HUES48 (cell line): ENCODE data around the gene THTPA.
"Not testable (repeated sequence)": the region's sequence is repeated elsewhere in the genome, so short reads cannot be mapped to it uniquely, and the experiment has no call there.

Experiments used
- H3K27ac ChIP-seq: one replicate; pipeline ENCODE4 v1.7.0; 2013; ENCODE audit warnings: low read depth, low read length, inconsistent platforms
- H3K27me3 ChIP-seq: 2 replicates; pipeline ENCODE4 v1.6.1; 2013; ENCODE audit warnings: mild to moderate bottlenecking, low read length; ENCODE audit not compliant: control insufficient read depth, insufficient read depth
- H3K36me3 ChIP-seq: 2 replicates; pipeline ENCODE4 v1.6.1; 2013; ENCODE audit warnings: low read length; ENCODE audit not compliant: control insufficient read depth, insufficient read depth
- H3K4me1 ChIP-seq: 2 replicates; pipeline ENCODE4 v1.6.1; 2013; ENCODE audit warnings: mild to moderate bottlenecking, low read length; ENCODE audit not compliant: control insufficient read depth, insufficient read depth
- H3K4me3 ChIP-seq: 2 replicates; pipeline ENCODE4 v1.5.1; 2013; ENCODE audit warnings: mild to moderate bottlenecking, low read depth, low read length
- H3K9ac ChIP-seq: 2 replicates; pipeline ENCODE4 v1.6.1; 2013; ENCODE audit warnings: mild to moderate bottlenecking, low read depth, low read length, moderate library complexity
- H3K9me3 ChIP-seq: 2 replicates; pipeline ENCODE4 v1.6.1; 2013; ENCODE audit warnings: low read length; ENCODE audit not compliant: control insufficient read depth, insufficient read depth

Gene THTPA

GRCh38 chr14:23579311-23579630 lies 23.2 kb downstream of the THTPA start:
- Histone ChIP-seq H3K27me3 (peaks cover 49% of the 10 kb centered on the region), H3K4me3 (peak overlapping the region; percentile 73; the same call in 1 of the 2 replicates)

GRCh38 chr14:23579739-23580138 lies 23.7 kb downstream of the THTPA start:
- Histone ChIP-seq H3K27me3 (peaks cover 45% of the 10 kb centered on the region), H3K9ac (no peak overlapping the region), H3K4me1 (peaks cover 16% of the 10 kb centered on the region), H3K9me3 (no peaks in the 10 kb centered on the region), H3K27ac (no peak overlapping the region), H3K4me3 (no peak overlapping the region), H3K36me3 (no peaks in the 10 kb centered on the region)

More at GRCh38 chr14:23579311-23579630, 23.2 kb downstream of the THTPA start:
- no peaks in the 10 kb centered on the region for H3K9me3 ChIP-seq
- no peaks in the 10 kb centered on the region for H3K36me3 ChIP-seq
- peaks cover 16% of the 10 kb centered on the region for H3K4me1 ChIP-seq
- no peak overlapping the region for H3K27ac ChIP-seq
- no peak overlapping the region for H3K9ac ChIP-seq

- Histone ChIP-seq H3K27ac (no peak overlapping the region), H3K4me1 (peaks cover 16% of the 10 kb centered on the region), H3K4me3 (no peak overlapping the region), H3K36me3 (no peaks in the 10 kb centered on the region), H3K9ac (no peak overlapping the region), H3K9me3 (no peaks in the 10 kb centered on the region), H3K27me3 (peaks cover 39% of the 10 kb centered on the region)
Measured at GRCh38 chr14:23580152-23580926, 24.3 kb downstream of the THTPA start.

GRCh38 chr14:23580948-23581281 lies 24.8 kb downstream of the THTPA start:
- H3K9me3 ChIP-seq, result no peaks in the 10 kb centered on the region
- H3K4me3 ChIP-seq, result no peak overlapping the region
- H3K36me3 ChIP-seq, result no peaks in the 10 kb centered on the region
- H3K4me1 ChIP-seq, result peaks cover 16% of the 10 kb centered on the region
- no peak overlapping the region for H3K9ac ChIP-seq
- H3K27ac ChIP-seq, result no peak overlapping the region
- peaks cover 33% of the 10 kb centered on the region for H3K27me3 ChIP-seq

DNA sequence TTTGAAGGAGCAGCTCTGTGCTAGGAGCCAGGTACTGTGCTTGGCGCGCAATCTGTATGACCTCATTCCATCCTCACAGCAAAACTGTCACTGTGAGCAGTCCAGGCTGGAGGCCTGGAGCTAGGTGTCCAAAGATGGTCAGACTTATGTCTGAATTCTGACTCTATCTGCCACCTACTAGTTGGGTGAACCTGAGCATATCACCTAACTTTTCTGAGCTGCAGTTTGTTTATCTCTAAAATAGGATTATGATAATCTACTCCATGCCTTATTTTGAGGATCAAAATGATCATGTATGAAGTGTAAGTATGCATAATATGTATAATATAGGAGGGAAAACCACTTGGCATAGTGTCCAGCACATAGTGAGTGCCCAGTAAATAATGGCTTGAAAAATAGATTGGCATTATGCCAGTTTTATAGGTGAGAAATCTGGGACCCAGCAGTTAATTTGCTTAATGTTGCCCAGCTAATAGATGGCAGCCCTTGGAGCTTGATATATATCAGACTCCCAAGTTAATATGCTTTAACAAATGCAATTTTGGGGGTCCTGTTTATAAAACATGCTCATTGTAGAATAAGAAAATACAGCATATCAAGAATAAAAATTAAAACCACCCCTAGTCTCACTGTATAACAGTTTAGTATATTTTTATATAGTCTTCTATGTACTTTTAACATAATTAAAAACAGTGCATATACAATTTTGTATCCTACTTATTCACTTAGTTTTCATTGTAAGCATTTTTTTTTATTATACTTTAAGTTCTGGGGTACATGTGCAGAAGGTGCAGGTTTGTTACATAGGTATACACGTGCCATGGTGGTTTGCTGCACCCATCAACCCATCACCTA lies 27.1 kb downstream of the THTPA start:
- Histone ChIP-seq H3K9ac (no peak overlapping the region), H3K27ac (no peak overlapping the region), H3K4me3 (no peak overlapping the region), H3K27me3 (peaks cover 12% of the 10 kb centered on the region), H3K4me1 (peaks cover 16% of the 10 kb centered on the region), H3K36me3 (no peaks in the 10 kb centered on the region), H3K9me3 (no peaks in the 10 kb centered on the region)

DNA sequence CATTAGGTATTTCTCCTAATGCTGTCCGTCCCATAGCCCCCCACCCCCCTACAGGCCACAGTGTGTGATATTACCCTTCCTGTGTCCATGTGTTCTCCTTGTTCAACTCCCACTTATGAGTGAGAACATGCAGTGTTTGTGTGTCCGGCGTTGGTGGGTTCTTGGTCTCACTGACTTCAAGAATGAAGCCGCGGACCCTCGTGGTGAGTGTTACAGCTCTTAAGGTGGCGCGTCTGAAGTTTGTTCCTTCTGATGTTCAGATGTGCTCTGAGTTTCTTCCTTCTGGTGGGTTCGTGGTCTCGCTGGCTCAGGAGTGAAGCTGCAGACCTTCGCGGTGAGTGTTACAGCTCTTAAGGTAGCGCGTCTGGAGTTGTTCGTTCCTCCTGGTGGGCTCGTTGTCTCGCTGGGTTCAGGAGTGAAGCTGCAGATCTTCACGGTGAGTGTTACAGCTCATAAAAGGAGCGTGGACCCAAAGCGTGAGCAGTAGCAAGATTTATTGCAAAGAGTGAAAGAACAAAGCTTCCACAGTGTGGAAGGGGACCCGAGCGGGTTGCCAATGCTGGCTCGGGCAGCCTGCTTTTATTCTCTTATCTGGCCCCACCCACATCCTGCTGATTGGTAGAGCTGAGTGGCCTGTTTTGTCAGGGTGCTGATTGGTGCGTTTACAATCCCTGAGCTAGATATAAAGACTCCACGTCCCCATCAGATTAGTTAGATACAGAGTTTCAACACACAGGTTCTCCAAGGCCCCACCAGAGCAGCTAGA lies 27.9 kb downstream of the THTPA start:
- not testable (repeated sequence) for H3K27me3 ChIP-seq, H3K9me3 ChIP-seq, H3K27ac ChIP-seq, H3K9ac ChIP-seq, H3K4me3 ChIP-seq, H3K36me3 ChIP-seq
- peaks cover 14% of the 10 kb centered on the region for H3K4me1 ChIP-seq

- not testable (repeated sequence) for H3K9ac ChIP-seq, H3K27me3 ChIP-seq, H3K4me3 ChIP-seq, H3K9me3 ChIP-seq, H3K27ac ChIP-seq, H3K36me3 ChIP-seq
- peaks cover 11% of the 10 kb centered on the region for H3K4me1 ChIP-seq
Measured at GRCh38 chr14:23584527-23585203, 28.6 kb downstream of the THTPA start.

DNA sequence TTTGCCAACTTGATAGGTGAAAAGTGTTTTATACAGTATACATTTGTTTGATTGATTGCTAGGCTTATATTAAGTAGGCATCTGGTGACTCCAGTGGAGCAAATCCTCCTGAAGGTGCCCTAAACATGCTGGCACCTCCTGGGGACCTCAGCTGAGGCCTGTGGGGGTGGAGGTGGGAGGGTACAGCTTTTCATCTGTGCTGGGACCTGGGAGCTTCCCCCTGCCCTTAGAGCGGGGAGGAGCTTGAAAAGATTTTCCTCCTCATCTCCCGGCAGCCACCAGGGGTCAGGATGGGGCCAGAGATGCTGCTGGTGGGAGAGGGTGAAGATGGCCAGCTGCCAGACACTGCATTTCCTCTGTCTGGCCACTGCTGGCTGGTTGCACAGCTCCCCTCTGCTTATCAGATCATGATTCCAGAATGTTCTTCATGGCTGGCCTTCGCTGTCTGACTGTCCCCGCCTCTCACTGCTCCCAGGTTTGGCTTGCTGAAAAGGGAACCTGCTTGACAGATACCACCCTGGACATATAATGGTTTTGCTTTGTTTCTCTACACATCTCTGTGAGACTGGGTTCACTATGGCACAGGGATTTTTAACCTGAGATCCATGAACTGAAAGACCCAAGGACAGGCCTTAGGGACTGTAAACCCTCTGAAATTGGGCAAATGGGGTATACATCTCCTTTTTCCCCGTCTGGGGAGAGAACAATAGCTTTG lies 33.0 kb downstream of the THTPA start:
- Histone ChIP-seq H3K27ac (no peak overlapping the region), H3K9me3 (no peaks in the 10 kb centered on the region), H3K4me3 (no peak overlapping the region), H3K36me3 (no peaks in the 10 kb centered on the region), H3K4me1 (peaks cover 14% of the 10 kb centered on the region), H3K27me3 (no peaks in the 10 kb centered on the region), H3K9ac (no peak overlapping the region)

GRCh38 chr14:23589606-23590005 lies 33.5 kb downstream of the THTPA start:
- Histone ChIP-seq H3K9ac (no peak overlapping the region), H3K4me3 (no peak overlapping the region), H3K36me3 (no peaks in the 10 kb centered on the region), H3K9me3 (no peaks in the 10 kb centered on the region), H3K4me1 (peaks cover 14% of the 10 kb centered on the region), H3K27me3 (no peaks in the 10 kb centered on the region), H3K27ac (no peak overlapping the region)

DNA sequence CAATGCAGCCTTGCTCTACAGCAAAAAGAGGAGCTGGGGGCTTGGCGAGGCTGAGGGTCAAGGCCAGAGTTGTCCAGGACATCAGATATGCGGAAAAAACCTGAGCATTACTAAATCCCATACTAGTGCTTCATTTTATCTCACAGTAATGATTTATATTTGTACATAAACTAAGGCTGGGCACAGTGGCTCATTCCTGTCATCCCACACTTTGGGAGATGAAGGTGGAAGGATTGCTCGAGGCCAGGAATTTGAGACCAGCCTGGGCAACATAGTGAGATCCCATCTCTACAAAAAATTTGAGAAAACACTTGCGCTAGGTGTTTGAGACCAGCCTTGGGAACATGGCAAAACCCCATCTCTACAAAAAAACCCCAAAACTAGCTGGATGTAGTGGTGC lies 34.1 kb downstream of the THTPA start:
- no peak overlapping the region for H3K27ac ChIP-seq
- no peaks in the 10 kb centered on the region for H3K9me3 ChIP-seq
- no peak overlapping the region for H3K4me3 ChIP-seq
- no peaks in the 10 kb centered on the region for H3K27me3 ChIP-seq
- H3K4me1 ChIP-seq, result peaks cover 14% of the 10 kb centered on the region
- H3K9ac ChIP-seq, result no peak overlapping the region
- H3K36me3 ChIP-seq, result no peaks in the 10 kb centered on the region
